HG02610 (cell line): ENCODE results near the gene KDM4B.

Experiments
- ATAC-seq: cut with Tn5 transposase; IDR thresholded peaks from one replicate; pipeline ENCODE4 v1.9.1; 2021; ENCODE audit warnings: mild to moderate bottlenecking, moderate library complexity; ENCODE audit not compliant: unreplicated experiment

The KDM4B gene

DNA sequence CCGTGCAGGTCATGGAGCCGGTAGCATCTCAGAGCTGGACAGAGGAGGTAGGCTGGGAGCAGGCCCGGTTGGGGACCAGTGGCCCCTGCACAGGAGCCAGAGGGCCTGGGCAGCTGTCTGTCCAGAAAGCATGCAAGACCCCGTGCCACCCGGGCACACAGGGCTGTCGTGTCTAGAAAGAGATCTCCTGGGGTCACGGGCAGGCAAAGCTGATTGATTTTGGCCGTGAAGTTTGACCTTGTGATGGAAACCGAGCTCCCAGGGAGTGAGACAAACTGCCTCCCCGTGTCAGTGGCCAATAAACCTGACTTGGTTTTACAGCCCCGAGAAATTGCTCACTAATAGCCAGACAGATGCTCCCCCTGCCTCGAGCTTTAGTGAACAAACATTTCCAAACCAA lies 98.8 kb downstream of the KDM4B start:
- no peak for ATAC-seq

DNA sequence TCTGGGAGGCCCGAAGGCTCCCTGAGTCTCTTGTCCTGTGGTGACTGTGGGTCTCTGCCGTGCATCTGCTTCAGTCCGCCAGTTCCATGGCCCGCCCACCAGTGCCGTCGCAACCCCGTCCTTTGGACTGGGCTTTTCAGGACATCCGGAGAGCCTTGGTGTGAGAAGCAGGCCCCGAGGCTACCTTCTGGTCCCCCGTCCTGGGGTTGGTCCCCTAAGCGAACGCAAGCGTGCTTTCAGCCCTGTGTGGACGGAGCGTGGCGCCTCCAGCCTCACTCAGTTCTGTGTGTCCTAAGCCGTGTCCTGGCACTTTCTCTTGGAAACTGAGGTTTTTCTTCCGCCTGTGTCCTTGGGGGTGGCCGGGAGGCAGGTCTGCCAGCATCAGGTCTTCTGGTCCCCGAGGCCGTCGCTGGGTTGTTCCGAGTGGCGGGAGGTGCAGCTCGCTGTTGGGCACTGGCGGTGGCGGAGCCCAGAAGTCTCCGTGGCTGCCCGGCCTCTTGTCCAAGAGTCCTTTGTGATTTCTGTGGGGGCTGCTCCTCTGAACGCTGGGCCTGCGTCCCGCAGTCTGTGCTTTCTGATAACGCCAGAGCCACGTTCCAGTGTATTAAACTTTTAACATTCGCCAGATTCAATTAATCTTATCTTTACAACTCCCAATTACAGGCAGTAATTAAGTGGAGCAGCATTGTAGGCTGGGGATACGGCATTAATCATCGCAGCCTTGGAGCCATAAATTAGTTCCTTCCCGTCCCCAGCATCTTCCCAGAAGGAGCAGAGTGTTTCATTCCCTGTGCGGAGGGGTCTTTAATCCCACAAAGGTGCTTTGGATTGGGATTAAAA lies 99.5 kb downstream of the KDM4B start:
- no peak for ATAC-seq

DNA sequence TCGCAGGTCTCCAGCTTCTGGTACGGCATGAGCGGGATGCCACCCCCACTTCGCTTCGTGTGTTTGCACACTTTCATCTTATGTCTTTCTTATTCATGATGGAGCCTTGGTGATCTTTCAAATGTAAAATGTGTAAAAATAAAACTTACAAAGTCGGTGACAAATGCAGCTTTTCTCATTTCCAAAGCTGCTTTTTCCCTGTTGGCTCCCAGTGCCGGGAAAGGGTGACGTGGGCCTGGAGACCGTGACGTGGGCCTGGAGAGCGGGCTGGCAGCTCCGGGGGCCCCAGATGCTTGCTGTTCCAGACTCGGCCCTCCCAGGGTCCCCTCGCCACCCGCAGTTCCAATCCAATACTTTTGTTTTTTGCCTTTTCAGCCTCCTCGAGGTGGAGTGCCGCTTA lies 101.4 kb downstream of the KDM4B start:
- no peak for ATAC-seq

DNA sequence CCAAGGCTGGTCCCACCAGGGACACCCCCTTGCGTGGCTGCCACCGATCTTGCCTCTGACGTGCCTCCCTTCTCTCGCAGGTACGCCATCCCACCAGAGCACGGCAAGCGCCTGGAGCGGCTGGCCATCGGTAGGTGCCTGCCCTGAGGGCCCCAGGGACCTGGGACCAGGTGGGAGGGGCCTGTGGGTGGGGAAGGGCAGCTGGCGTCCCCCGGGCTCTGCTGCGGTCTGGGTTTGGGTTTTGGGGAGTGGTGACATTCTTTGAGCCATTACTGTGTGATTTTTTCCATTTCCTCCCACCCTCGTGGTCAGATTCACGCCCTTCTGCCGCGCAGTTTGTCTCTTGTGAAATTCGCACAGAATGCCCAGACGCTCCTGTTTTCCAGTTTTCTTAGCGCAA lies 102.0 kb downstream of the KDM4B start:
- ATAC-seq, result no peak

DNA sequence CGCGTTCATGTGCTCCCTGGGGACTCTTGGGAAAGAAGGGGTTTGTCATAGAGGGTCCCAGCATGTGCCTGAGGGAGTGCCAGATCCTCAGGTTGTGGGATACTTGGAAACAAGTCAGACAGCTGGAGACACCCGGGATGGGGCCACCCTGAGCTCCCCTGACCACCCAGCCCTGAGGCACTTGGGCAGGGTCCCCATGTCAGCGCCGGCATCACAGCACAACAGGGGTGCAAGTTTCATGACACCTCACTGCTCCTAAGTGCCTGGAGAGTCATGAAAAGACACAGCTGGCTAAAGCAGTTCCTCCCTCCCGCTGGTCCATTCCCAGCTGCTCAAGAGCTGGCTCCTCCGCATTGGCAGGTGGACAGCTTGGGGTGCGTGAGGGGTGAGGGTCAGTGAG lies 102.7 kb downstream of the KDM4B start:
- no peak for ATAC-seq

DNA sequence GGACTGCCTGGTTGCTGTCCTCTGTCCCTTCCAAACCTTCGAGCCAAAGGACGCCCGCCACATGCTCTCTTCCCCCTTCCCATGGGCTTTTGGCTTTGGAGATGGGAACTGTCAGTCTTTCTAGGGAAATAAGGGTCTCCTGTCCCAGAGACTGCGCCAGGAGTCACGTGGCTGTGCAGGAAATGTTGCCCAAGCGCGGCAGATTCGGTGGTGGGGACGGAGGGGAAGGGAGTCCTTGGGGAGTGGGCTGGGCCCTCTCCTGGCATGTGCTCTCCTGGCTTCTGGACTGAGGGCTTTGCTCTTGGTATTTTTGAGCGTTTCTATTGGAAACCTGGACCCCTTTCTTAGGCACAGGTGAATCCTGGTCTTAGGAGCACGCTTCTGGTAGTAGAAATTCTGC lies 103.2 kb downstream of the KDM4B start:
- ATAC-seq, result no peak

DNA sequence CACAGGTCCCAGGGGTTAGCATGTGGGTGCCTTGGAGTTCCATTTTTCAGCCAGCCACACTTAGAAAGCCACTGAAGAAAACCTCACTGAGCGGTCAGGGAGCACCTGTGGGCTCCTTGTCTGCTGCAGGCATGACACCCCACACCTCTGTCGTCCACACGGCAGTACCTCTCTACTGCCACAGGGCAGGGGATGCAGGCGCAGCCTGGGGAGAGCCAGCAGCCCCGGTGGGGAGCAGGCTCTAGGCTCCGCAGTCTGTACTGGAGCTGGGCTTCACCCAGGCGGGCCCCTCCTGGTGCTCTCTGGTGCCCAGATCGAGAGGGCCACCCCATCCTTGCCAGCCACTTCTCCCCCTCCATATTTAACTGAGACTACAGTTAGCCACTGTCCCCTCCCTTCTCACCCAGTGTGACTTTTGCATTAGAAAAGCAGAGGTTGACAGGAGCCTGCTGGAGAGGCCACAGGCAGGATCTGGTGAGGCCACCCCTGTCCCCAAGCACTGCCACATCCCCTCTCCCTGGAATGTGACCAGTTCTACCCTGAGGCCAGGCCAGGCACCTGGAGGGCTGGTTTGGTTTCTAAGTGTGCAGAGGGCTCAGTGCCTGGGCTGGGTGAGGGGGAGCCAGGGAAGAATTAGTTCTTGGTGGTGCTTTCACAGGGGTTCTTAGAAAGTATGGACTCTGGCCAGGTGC lies 104.4 kb downstream of the KDM4B start:
- ATAC-seq, result no peak

DNA sequence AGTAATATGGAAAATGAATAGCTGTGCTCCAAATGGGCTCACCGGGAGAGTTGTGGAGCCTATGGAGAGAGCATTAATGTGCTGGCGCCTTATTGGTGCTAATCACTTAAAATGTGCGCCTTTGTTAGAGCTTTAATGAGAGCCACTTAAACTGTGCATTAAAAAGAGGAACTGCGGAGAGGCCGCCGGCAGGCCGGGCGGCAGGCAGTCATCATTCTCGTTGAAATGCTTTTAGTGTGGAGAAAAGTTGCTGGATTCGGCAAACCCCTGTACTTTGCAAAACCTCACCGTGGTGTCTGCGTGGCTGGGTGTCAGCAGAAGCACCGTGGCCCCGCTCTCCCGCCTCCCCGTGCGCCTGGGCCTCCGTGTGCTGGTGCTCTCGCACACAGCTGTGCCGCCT lies 105.5 kb downstream of the KDM4B start:
- no peak for ATAC-seq

DNA sequence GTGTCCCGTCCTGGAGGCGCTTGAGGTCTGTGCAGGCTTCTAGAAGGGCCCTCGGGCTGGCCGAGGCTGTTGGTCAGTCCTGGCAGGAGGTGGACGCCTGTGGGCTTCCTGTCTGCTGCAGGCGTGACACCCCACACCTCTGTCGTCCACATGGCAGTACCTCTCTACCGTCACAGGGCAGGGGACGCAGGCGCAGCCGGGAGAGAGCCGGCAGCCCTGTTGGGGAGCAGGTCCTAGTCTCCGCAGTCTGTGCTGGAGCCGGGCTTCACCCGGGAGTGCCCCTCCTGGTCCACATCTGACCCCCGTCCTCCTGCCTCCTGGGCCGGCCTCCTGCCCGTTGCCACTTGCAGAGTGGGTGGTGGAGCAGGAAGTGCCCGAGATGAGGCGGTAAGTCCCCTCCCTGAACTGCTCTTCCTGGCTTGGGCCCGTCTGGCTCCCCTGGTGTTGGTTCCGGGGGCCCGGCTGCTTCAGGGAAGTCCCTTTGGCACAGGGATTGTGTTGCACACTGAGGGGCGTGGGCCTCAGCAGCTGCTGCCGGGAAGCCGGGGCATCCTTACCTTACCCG lies 106.0 kb downstream of the KDM4B start:
- ATAC-seq, result no peak

DNA sequence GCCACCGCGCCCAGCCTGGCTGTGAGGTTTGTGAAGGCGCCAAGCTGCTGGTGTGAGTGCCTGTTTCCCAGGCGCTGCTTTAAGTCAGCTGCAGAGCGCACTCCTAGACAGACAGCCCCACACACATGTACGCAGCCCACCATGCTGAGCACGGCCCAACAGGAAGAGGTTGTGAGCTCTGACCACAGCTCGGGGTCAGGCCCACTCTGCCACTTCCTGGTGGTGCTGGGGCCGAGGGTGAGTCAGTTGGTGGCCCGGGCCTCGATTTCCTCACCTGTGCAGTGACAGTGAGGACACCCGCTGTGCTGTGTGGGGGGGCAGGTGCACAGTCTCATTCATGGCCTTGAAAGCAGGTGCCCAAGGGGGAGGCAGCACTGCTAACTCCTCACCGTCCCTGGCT lies 106.7 kb downstream of the KDM4B start:
- ATAC-seq, result no peak

DNA sequence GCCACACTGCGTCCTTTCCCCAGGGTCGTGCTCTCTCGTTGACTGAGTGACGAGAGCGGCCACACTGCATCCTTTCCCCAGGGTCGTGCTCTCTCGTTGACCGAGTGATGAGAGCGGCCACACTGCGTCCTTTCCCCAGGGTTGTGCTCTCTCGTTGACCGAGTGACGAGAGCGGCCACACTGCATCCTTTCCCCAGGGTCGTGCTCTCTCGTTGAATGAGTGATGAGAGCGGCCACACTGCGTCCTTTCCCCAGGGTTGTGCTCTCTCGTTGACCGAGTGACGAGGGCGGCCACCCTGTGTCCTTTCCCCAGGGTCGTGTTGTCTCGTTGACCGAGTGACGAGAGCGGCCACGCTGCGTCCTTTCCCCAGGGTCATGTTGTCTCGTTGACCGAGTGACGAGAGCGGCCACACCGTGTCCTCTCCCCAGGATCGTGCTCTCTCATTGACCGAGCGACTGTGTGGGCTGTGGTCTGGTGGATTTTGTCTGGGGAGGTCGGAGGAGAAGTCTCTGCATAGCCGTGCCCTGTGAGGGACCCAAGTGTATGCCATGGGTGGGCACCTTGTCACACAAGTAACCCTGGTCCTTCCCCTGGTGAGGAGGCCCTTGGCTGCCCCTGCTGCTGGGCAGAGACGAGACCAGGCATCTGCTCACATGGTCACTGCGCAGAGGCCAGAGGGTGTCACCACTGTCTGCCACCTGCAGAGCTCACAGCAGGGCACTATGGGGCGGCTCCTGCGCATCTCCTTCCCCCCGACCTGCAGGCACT lies 107.7 kb downstream of the KDM4B start:
- no peak for ATAC-seq

DNA sequence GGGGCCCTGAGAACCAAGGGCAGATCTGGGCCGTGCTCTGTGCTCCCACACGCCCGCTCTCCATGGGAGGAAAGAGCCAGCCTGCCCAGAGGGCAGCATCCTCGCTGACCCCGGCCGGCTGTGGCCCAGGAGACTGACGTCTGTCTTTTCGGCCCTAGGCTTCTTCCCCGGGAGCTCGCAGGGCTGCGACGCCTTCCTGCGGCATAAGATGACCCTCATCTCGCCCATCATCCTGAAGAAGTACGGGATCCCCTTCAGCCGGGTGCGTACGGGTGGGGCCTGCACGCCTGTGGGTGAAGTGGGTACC lies 108.2 kb downstream of the KDM4B start:
- ATAC-seq, result no peak

DNA sequence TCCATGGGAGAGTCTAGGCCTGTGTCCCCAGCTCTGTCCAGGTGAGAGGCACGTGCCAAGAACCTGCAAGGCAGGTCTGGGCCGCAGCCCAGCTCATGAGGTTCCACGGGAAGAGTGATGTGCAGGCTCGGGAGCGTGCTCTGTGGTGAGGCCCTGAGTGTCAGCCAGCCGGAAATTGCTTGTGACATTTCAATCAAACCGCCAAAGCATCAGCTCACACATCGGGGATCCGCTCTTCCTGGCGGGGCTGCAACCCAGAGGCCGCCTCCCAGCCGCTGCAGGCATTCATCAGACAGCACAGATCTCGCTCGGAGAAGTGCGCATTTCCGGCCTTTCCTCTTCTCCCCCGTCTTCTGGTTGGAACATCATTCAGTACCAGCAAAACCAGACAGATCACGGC lies 109.3 kb downstream of the KDM4B start:
- ATAC-seq, result no peak

DNA sequence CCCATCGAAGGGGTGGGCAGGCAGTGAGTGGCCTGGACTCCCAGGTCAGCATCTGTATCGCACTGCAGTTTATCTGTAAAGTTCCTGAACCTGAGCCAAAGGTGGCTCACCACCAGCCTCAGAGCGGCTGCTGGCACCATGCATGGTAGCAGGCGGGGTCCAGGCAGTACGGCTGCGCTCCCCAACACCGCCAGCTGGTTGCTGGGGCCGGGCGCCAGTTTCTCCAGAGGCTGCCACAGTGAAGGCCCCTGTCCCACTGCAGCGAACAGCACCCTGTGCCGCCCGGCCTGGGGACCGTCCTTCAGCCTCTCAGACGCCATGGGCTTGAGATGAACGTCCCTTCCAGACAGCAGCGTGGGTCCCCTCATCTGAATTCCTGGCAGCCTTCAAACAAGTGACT lies 109.8 kb downstream of the KDM4B start:
- no peak for ATAC-seq

DNA sequence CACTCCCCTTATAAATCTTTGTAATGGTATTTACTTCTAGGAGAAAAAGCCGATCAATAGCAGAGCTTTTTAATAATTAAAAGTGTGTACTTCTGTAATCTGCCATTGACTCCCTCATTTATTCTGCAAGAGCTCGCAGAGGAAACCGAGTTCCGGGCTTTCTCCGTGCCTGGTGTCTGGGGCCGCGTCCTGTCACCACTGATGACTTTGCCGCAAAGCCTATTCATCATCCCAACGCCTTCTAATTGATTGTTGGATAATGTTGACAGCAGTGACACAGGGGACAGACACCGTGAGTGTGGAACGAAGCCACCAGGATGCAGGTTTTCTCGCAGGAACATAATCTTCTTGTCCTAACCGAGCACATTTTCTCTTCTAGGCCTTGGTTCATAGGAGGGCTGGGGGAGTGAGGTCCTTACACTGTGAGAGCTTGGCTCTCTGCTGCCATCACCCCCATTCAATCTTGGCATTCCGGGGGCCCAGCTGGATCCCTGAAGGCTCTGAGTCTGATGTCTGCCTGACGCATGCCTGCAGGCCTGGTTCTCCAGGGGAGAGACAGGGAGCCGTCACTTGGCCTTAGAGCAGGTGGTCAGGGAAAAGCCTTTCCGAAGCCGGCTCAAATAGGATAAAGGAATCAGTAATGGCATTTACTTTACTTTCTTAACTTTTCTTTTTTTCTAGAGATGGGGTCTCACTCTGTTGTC lies 110.3 kb downstream of the KDM4B start:
- ATAC-seq, result no peak

DNA sequence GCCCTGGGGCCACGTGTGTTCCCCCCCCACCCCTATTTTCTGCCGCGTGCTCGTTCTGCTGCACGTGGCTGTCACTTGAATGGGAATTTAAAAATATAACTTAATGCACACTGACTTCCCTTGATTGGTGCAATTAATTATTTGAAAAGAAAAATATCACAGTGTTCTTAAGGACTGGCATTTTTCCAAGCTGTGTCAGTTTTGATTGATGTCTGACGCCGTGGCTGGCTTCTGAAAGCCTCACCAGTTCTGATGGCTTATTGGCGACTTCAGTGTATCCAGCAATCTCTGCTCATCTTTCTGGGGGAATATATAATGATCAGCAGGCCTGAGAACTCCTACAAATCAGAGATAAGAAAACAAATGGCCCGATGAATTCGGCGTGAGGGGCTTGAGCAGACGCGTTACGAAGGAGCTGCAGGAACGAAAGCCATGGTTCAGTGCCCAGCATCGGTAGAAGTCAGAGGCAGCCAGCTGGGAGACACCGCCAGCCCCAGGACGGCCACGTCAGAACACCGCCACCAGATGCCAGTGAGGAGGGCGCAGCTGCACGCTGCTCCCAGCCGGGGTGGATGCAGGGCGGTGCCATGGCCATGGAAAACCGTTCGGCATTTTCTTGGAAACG lies 111.2 kb downstream of the KDM4B start:
- no peak for ATAC-seq

DNA sequence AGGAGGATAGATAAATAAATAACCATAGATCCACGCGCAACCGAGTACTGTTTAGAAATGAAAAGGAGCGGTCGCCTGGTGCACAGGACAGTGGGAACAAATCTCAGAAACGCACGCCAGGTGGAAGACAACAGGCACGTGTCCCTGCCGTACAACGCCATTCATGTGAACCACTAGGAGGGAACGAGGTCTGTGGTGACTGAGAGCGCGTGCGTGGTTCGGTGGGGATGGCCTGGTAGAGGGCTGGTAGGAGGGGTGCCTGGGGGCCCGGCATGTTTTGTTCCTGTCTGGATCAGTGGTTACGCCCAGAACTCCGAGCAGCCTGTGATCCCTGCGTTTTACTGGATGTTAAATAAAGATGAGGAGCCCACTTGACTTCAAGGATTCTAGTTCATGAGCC lies 111.9 kb downstream of the KDM4B start:
- ATAC-seq, result no peak

DNA sequence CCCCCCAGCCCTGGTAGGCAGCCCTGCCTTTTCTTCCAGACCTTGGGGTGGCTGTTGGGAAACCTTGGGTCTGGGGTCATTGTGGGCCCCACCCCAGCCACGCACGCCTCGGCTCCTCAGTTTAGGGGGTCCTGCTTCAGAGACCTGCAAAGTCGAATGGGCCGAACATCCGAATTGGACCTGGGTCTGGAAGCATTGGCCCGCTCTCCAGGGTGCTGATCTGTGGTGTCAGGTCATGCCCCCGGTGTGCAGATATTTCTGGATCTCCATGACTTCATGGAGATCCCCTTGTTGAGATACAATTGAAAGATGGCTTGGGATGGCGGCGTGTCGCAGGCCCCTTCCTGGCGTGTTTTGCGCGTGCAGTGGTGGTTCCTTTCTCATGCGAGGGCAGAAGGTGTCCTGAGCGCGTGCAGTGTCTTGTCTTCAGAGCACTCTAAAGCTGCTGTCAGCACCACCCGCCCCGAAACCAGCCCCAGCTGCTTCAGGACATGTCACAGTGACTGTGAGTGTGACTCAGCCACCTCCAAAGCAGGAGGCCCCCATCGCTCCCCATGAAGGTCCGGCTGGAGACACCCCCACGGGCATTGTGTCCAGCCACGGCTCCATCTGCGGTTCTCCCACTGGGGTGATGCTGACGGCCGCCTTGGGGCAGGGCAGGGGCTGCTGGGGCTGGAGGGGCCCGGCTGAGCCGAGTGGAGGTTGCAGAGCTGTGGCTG lies 112.7 kb downstream of the KDM4B start:
- no peak for ATAC-seq

DNA sequence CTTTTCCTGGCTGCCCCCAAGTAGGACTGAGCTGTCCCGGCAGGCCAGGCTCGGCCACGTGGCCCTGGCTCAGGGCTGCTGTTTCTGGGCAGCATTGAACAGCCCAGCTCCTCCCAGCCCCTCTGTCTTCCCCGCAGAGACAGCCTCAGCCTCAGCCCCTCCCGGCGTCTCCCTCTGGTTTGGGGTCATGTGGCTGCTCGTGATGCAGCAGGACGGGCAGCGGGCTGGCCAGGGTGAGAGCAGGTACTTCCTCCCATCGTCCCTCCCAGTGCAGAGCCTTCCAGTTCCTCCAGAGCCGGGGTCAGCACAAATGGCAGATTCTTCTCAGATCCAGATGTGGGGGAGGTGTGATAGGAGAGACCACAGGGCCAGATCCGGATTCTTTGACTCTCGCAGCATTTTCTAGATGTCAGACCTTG lies 114.6 kb downstream of the KDM4B start:
- ATAC-seq, result no peak

DNA sequence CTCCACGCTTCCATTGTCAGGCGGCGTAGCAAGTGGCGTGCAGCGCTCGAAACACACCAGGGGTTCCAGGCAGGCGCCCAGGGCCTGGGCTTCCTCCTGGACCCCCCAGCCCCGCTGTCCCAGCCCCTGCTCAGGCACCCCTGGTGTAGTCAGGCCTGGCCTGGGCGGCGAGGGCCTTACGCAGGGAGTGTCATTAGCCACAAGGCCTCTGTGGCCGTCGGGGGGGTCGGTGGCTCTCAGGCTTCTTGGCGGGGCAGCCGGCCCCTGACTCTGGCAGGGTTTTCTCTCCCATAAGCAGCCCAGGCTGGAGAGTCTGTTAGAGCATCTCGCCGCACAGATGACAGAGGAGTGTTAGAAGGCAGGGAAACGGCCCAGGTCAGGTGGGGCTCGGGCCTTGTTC lies 116.7 kb downstream of the KDM4B start:
- no peak for ATAC-seq
